ENCODE measurements around the gene YWHAQ. TPM values are rescaled to one million over a fixed set of nuclear protein-coding genes. Genes with fewer than 3 reads are reported as not detected.

YWHAQ gene
- total RNA-seq, 4 donors from 2014 or later, result 223 to 239 (median 230) TPM

GRCh38 chr2:9667826-9668225 is 37.0 kb upstream of the YWHAQ start:
- Histone ChIP-seq H3K27ac (replicated peaks in 1 of 4) (no peak overlapping the region), H3K4me3 (no peak overlapping the region), H3K36me3 (no peaks in the 10 kb centered on the region), H3K27me3 (no peaks in the 10 kb centered on the region), H3K4me1 (peaks cover 0 to 5% (median 2%) of the 10 kb centered on the region in 4 donors), H3K9me3 (no peaks in the 10 kb centered on the region)
- 85% methylated on average over 3 of the region's 3 CpGs for WGBS
- DNase-seq (ENCODE audit: extremely low spot score), result no peak
- TF ChIP-seq POLR2A (IDR thresholded peaks at IDR 0.05; ENCODE audit: low read depth) (no peak), EP300 (IDR thresholded peaks at IDR 0.05) (no peak), CTCF (IDR thresholded peaks at IDR 0.05) (no peak), POLR2AphosphoS5 (IDR thresholded peaks at IDR 0.05) (no peak)
- intact Hi-C loops (cut with DNase I), result no loop called here

- 69% methylated on average over 3 of the region's 3 CpGs for WGBS
- Histone ChIP-seq H3K4me3 (no peak overlapping the region), H3K4me1 (peaks cover 0 to 5% (median 2%) of the 10 kb centered on the region in 4 donors), H3K36me3 (no peaks in the 10 kb centered on the region), H3K9me3 (no peaks in the 10 kb centered on the region), H3K27ac (replicated peaks in 1 of 4) (no peak overlapping the region), H3K27me3 (no peaks in the 10 kb centered on the region)
- intact Hi-C loops (cut with DNase I), result no loop called here
- TF ChIP-seq POLR2AphosphoS5 (IDR thresholded peaks at IDR 0.05) (no peak), CTCF (IDR thresholded peaks at IDR 0.05) (no peak), EP300 (IDR thresholded peaks at IDR 0.05) (no peak)
- no peak for DNase-seq (ENCODE audit: extremely low spot score)
Observed at GRCh38 chr2:9666306-9666705, 35.5 kb upstream of the YWHAQ start.

- no peak for TF ChIP-seq CTCF (IDR thresholded peaks at IDR 0.05)
- DNase-seq (ENCODE audit: extremely low spot score), result no peak
- WGBS, result 80% methylated on average over 9 of the region's 9 CpGs
- no peak overlapping the region for H3K27ac ChIP-seq (replicated peaks in 1 of 4)
- no peak overlapping the region for H3K4me3 ChIP-seq
- H3K27me3 ChIP-seq, result no peaks in the 10 kb centered on the region
- H3K4me1 ChIP-seq, result peaks cover 0 to 5% (median 2%) of the 10 kb centered on the region in 4 donors
- no peaks in the 10 kb centered on the region for H3K9me3 ChIP-seq
- no peaks in the 10 kb centered on the region for H3K36me3 ChIP-seq
- intact Hi-C loops (cut with DNase I), result no loop called here
Observed at GRCh38 chr2:9665898-9666297, 35.1 kb upstream of the YWHAQ start.

- H3K27me3 ChIP-seq, result no peaks in the 10 kb centered on the region
- TF ChIP-seq POLR2AphosphoS5 (IDR thresholded peaks at IDR 0.05), result no peak
- no peak for TF ChIP-seq EP300 (IDR thresholded peaks at IDR 0.05)
- TF ChIP-seq CTCF (IDR thresholded peaks at IDR 0.05), result no peak
- TF ChIP-seq POLR2A (IDR thresholded peaks at IDR 0.05; ENCODE audit: low read depth), result no peak
- no peak overlapping the region for H3K27ac ChIP-seq (replicated peaks in 1 of 4)
- H3K36me3 ChIP-seq, result no peaks in the 10 kb centered on the region
- H3K4me3 ChIP-seq, result no peak overlapping the region
- H3K9me3 ChIP-seq, result no peaks in the 10 kb centered on the region
- peaks cover 0 to 5% (median 2%) of the 10 kb centered on the region in 4 donors for H3K4me1 ChIP-seq
- no peak for DNase-seq (ENCODE audit: extremely low spot score)
- WGBS, result 85% methylated on average over 3 of the region's 3 CpGs
- intact Hi-C loops (cut with DNase I), result no loop called here
Observed at GRCh38 chr2:9664365-9664764, 33.6 kb upstream of the YWHAQ start.

- no peaks in the 10 kb centered on the region for H3K27me3 ChIP-seq
- no peak overlapping the region for H3K4me3 ChIP-seq
- TF ChIP-seq POLR2A (IDR thresholded peaks at IDR 0.05; ENCODE audit: low read depth) (no peak), CTCF (IDR thresholded peaks at IDR 0.05) (no peak), POLR2AphosphoS5 (IDR thresholded peaks at IDR 0.05) (no peak), EP300 (IDR thresholded peaks at IDR 0.05) (no peak)
- no peaks in the 10 kb centered on the region for H3K9me3 ChIP-seq
- intact Hi-C loops (cut with DNase I), result no loop called here
- no peaks in the 10 kb centered on the region for H3K36me3 ChIP-seq
- WGBS, result 82% methylated on average over 7 of the region's 7 CpGs
- no peaks in the 10 kb centered on the region for H3K4me1 ChIP-seq
- no peak overlapping the region for H3K27ac ChIP-seq (replicated peaks in 1 of 4)
- DNase-seq (ENCODE audit: extremely low spot score), result no peak
Observed at GRCh38 chr2:9663008-9663879, 32.4 kb upstream of the YWHAQ start.
